SK-N-SH treated with all-trans-retinoic acid at 6 μM for 48 hours (cell line): ENCODE results near the gene CD5L.

Experiments
- PATZ1 ChIP-seq: fragments of 250-450 bp; sonication (Bioruptor Pico); IDR thresholded peaks from 2 replicates; pipeline ENCODE4 v1.8.0; 2020; ENCODE audit warnings: mild to moderate bottlenecking, moderate library complexity, borderline replicate concordance
- RARB ChIP-seq: fragments of 250-450 bp; sonication (Bioruptor Pico); IDR thresholded peaks from 2 replicates; pipeline ENCODE4 v1.8.0; 2021; ENCODE audit warnings: mild to moderate bottlenecking, moderate library complexity
- TCF4 ChIP-seq: fragments of 250-450 bp; sonication (Bioruptor Pico); IDR thresholded peaks from 2 replicates; pipeline ENCODE4 v1.8.0; 2021; ENCODE audit warnings: mild to moderate bottlenecking, moderate library complexity, borderline replicate concordance

GRCh38 chr1:157831968-157832626 is 9.5 kb downstream of the CD5L start:
- TF ChIP-seq PATZ1 (CRISPR knock-in tag) = no peak
- no peak for TF ChIP-seq TCF4 (CRISPR knock-in tag)
- TF ChIP-seq RARB (CRISPR knock-in tag) = no peak
